Upper lobe of left lung (tissue), 4 donors: ENCODE data around the gene NFU1.

Experiments
- CTCF ChIP-seq, 6 experiments: fragments of 450-650 bp in 4 of 6; fragments of 200-600 bp in 2 of 6; sonication (generic) in 2 of 6; IDR thresholded peaks; one replicate each; pipeline ENCODE4 v1.5.1; 2016 to 2019; ENCODE audit warnings: antibody characterized with exemption in 6 of 6
- EP300 ChIP-seq, 4 donors: sonication (generic); formaldehyde crosslinking; IDR thresholded peaks; one replicate each; pipeline ENCODE4 v1.5.1; 2017; ENCODE audit warnings: antibody characterized with exemption in 4 of 4, control low read depth in 2 of 4
- POLR2A ChIP-seq, 4 donors: fragments of 450-650 bp; IDR thresholded peaks; one replicate each; pipeline ENCODE4 v1.5.1; 2016 to 2017; ENCODE audit warnings: antibody characterized with exemption in 4 of 4, mild to moderate bottlenecking in 2 of 4
- POLR2AphosphoS5 ChIP-seq, 2 donors: sonication (generic); formaldehyde crosslinking; IDR thresholded peaks; one replicate each; pipeline ENCODE4 v1.5.1; 2017; ENCODE audit warnings: antibody characterized with exemption in 2 of 2

DNA sequence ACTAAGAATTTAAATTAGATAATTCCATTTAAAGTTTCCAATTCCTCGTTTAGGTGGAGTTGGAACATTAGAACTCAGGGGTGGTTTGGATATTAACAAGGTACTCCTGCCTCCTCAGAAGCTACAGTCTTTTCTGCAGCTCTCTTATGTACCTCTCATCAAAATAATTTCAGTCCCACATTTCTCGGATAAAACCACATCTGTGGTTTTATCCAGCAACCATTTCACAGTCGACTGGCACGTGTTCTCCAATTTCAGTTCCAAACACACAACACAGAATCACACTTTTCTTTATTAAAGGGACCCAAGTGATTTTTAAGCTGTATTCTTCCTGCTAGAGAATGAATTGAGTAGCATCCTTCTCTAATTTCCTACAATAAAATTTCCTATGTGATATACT, 22.7 kb upstream of the NFU1 start:
- no peak for TF ChIP-seq CTCF (IDR thresholded peaks at IDR 0.05)
- no peak for TF ChIP-seq EP300 (IDR thresholded peaks at IDR 0.05)
- TF ChIP-seq POLR2AphosphoS5 (IDR thresholded peaks at IDR 0.05) = no peak
- TF ChIP-seq POLR2A (IDR thresholded peaks at IDR 0.05) = no peak
